ENCODE data around the gene CEP290. TPM values are rescaled to one million over a fixed set of nuclear protein-coding genes. Genes with fewer than 3 reads are reported as not detected.
A peak's percentile ranks its signal among the peaks of the same experiment; 100 is the strongest.
"Not testable (repeated sequence)": the region's sequence is repeated elsewhere in the genome, so short reads cannot be mapped to it uniquely, and the experiment has no call there.

The CEP290 gene
- polyA plus RNA-seq, 6 donors from 2014 or later = 2.0 to 12.5 (median 7.8) TPM

- peaks cover 19 to 28% of the 10 kb centered on the region in 2 donors for H3K36me3 Mint-ChIP-seq
- H3K27ac Mint-ChIP-seq = peak overlapping the region in 1 of 6 donors; percentile 63
- no peak for ATAC-seq (ENCODE audit: low read depth in 2 of 2)
Observed at GRCh38 chr12:88057994-88058718, 83.7 kb downstream of the CEP290 start.

GRCh38 chr12:88056571-88056970, 85.3 kb downstream of the CEP290 start:
- DNase-seq (no peak), ATAC-seq (ENCODE audit: low read depth in 2 of 2) (no peak)
- H3K27me3 Mint-ChIP-seq = no peaks in the 10 kb centered on the region
- H3K36me3 Mint-ChIP-seq = peaks cover 19 to 32% of the 10 kb centered on the region in 2 donors
- no peak overlapping the region for H3K4me3 Mint-ChIP-seq
- H3K9me3 Mint-ChIP-seq = no peaks in the 10 kb centered on the region
- no peak overlapping the region for H3K27ac Mint-ChIP-seq
- no peaks in the 10 kb centered on the region for H3K4me1 Mint-ChIP-seq

More at GRCh38 chr12:88057994-88058718, 83.7 kb downstream of the CEP290 start:
- DNase-seq = no peak
- Mint-ChIP-seq H3K9me3 (no peaks in the 10 kb centered on the region), H3K4me3 (no peak overlapping the region), H3K4me1 (peaks cover 9 to 11% (median 10%) of the 10 kb centered on the region in 3 donors), H3K27me3 (no peaks in the 10 kb centered on the region)

- DNase-seq (no peak), ATAC-seq (ENCODE audit: low read depth in 2 of 2) (no peak)
- Mint-ChIP-seq H3K36me3 (peaks cover 17 to 24% of the 10 kb centered on the region in 2 donors), H3K27ac (peak overlapping the region in 1 of 6 donors; percentile 50), H3K9me3 (no peaks in the 10 kb centered on the region), H3K27me3 (no peaks in the 10 kb centered on the region), H3K4me1 (no peaks in the 10 kb centered on the region), H3K4me3 (no peak overlapping the region)
Observed at GRCh38 chr12:88052686-88053085, 89.2 kb downstream of the CEP290 start.

DNA sequence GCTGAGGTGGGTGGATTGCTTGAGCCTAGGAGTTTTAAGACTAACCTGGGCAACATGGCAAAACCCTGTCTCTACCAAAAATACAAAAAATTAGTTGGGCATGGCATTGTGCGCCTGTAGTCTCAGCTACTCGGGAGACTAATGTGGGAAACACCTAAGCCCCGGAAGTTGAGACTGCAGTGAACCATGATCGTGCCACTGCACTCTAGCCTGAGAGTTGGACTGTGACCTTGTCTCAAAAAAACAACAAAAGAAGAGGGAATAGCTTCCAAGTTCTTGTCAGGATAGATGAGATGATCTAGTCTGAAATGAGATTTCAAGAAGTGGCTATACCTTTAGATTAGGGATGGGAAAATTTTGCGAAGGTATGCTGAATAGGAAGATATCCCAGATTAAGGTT, 97.9 kb downstream of the CEP290 start:
- DNase-seq (no peak), ATAC-seq (ENCODE audit: low read depth in 2 of 2) (no peak)
- H3K9me3 Mint-ChIP-seq = no peaks in the 10 kb centered on the region
- H3K4me3 Mint-ChIP-seq = no peak overlapping the region
- peaks cover 21 to 33% of the 10 kb centered on the region in 2 donors for H3K36me3 Mint-ChIP-seq
- peak overlapping the region in 2 of 6 donors; percentile 33 to 40 for H3K27ac Mint-ChIP-seq
- no peaks in the 10 kb centered on the region for H3K27me3 Mint-ChIP-seq
- peaks cover 0 to 6% (median 0%) of the 10 kb centered on the region in 3 donors for H3K4me1 Mint-ChIP-seq

DNA sequence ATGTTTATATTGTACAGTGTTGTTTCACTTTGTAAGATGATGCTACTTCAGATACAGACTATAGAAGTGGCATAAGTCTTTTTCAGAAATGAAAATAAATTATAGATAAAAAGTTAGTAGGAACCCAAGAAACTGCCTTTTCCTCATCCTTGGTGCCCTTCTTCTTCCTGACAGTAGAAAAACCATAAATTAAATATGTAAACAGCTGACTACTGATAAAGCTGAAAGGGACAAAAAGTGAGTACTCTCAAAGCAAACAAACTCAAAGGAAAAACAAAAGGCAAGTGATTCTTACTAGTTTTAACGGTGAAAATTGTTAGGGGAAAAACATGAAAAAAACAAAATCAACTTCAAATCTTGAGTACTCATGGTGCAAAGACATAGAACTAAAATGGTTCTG, 104.1 kb downstream of the CEP290 start:
- peak overlapping the region in 1 of 8 donors; percentile 13 for H3K4me3 Mint-ChIP-seq
- no peaks in the 10 kb centered on the region for H3K9me3 Mint-ChIP-seq
- H3K27ac Mint-ChIP-seq = no peak overlapping the region
- no peak for ATAC-seq (ENCODE audit: low read depth in 2 of 2)
- H3K4me1 Mint-ChIP-seq = peaks cover 14 to 29% (median 15%) of the 10 kb centered on the region in 3 donors
- DNase-seq = no peak
- no peaks in the 10 kb centered on the region for H3K27me3 Mint-ChIP-seq
- no peaks in the 10 kb centered on the region for H3K36me3 Mint-ChIP-seq

DNA sequence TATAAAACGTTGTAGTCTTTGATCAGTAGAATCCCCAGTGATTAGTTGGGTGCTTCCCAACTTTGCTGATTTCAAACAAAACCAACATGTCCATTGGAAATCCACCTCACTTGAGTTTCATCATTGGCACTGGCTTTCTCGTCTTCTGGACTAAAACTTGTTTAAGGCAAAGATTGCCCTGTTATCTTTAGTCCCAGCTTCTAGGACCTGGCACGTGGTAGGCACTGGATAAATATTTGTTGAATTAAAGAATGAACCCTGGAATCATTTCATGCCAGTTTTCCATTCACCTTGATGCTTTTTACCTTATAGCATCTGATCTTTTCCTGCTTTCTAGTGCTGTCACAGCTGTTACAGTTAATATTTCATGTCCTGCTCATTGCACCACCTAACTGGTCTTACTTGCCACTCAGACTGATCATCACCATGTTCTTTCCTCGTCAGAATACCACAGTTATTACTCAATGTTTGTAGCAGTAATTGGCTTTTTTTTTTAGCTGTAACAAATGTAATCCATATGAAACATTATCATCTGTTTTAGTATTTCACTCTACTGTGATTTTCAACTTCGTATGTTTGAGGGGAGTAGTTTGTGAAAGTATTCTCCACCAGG, 105.4 kb downstream of the CEP290 start:
- no peaks in the 10 kb centered on the region for H3K36me3 Mint-ChIP-seq
- DNase-seq = no peak
- peak overlapping the region in 1 of 6 donors; percentile 18 for H3K27ac Mint-ChIP-seq
- no peaks in the 10 kb centered on the region for H3K27me3 Mint-ChIP-seq
- no peaks in the 10 kb centered on the region for H3K9me3 Mint-ChIP-seq
- H3K4me3 Mint-ChIP-seq = peak overlapping the region; percentile 95 to 98 (median 96)
- ATAC-seq (ENCODE audit: low read depth in 2 of 2) = no peak
- peaks cover 14 to 26% (median 15%) of the 10 kb centered on the region in 3 donors for H3K4me1 Mint-ChIP-seq

DNA sequence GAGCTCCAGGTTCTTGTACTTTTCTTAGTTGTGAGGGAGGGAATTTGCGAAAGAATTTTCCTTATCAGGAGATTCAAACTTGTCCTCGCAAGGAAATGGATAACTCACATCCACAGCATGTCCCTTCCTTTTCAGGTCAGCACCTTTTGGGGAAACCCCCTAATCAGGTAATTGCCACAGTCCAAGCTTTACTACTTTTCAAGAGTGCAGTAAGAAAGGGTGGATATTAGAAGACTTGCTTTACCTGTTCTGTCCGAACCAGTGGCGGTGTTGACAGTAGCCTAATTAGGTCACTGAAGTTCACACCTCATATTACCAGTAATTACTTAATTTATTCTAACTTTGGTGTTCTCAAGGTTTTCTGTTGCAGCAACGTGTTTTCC, 106.0 kb downstream of the CEP290 start:
- peak overlapping the region in 3 of 6 donors; percentile 29 to 86 (median 82) for H3K27ac Mint-ChIP-seq
- H3K9me3 Mint-ChIP-seq = no peaks in the 10 kb centered on the region
- DNase-seq (no peak), ATAC-seq (ENCODE audit: low read depth in 2 of 2) (no peak)
- H3K4me3 Mint-ChIP-seq = peak overlapping the region; percentile 95 to 98 (median 96)
- H3K27me3 Mint-ChIP-seq = no peaks in the 10 kb centered on the region
- H3K4me1 Mint-ChIP-seq = peaks cover 14 to 26% (median 15%) of the 10 kb centered on the region in 3 donors
- H3K36me3 Mint-ChIP-seq = no peaks in the 10 kb centered on the region

DNA sequence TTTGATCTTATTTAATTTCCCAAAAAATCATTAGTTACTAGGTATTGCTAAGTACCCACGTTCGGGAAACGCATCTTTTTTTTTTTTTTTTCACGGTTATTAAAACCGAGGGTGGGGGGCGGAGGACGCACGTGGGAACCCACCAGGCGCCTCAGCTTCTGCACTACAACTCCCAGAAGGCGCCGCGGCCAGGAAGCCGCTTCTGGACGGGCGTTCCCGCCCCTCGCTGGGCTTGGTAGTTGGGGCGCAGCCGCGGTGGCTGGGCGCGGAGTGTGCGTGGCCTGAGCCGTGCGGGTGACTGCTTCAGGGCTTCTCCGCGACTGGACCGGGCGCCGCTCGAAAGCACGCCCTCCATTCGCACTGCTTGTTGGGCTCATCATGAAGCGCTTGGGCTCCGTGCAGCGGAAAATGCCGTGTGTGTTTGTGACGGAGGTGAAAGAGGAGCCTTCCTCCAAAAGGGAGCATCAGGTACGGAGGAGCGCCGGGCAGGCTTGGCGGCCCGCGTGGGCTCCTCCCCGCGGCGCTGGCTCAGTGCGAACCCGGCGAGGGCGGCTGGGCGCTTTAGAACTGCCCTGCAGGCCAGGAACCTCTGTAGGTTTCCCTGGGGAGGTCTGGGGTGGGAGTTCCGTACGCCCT, 106.5 kb downstream of the CEP290 start:
- no peaks in the 10 kb centered on the region for H3K9me3 Mint-ChIP-seq
- H3K27me3 Mint-ChIP-seq = peaks cover 0 to 2% (median 0%) of the 10 kb centered on the region in 3 donors
- DNase-seq (peak; percentile 86), ATAC-seq (ENCODE audit: low read depth in 2 of 2) (peak; percentile 98)
- H3K4me3 Mint-ChIP-seq = peak overlapping the region; percentile 95 to 98 (median 96)
- H3K4me1 Mint-ChIP-seq = peaks cover 14 to 26% (median 15%) of the 10 kb centered on the region in 3 donors
- H3K36me3 Mint-ChIP-seq = no peaks in the 10 kb centered on the region
- peak overlapping the region; percentile 82 to 96 (median 94) for H3K27ac Mint-ChIP-seq

GRCh38 chr12:88031161-88031560, 110.7 kb downstream of the CEP290 start:
- H3K9me3 Mint-ChIP-seq; H3K36me3 Mint-ChIP-seq; H3K27me3 Mint-ChIP-seq; ATAC-seq (ENCODE audit: low read depth in 2 of 2); H3K4me3 Mint-ChIP-seq; H3K27ac Mint-ChIP-seq; DNase-seq; H3K4me1 Mint-ChIP-seq: not testable (repeated sequence)

- no peak for ATAC-seq (ENCODE audit: low read depth in 2 of 2)
- no peak within 1 kb of the TSS for H3K4me3 Mint-ChIP-seq
- no peaks in the 10 kb centered on the region for H3K4me1 Mint-ChIP-seq
Observed at GRCh38 chr12:88029093-88029665, 112.7 kb downstream of the CEP290 start, which contains the start of gene C12orf50. TSS of gene C12orf50 (minus strand) at chr12:88029401. CDS start at chr12:88026962, 2,439 bp downstream.

DNA sequence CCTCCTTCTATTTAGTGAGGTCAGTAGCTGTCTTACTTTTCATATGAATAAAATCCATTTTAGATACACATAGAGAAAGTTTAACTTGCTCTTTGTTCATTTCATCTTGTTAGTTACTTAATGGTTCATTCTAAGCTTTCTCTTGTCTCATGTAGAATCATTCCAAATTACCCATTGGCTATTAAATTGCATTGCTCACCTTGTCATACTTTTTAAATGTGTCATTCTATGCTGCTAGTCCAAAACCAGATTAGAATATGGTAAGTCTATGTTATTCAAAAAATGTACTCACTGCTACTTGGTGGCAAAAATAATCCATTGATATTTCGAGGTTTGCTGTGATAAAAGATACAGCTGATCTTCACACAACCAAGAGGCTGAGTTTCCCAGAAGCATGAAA, 115.7 kb downstream of the CEP290 start:
- Mint-ChIP-seq H3K27ac (no peak overlapping the region), H3K27me3 (peaks cover 9 to 23% (median 20%) of the 10 kb centered on the region in 3 donors), H3K9me3 (no peaks in the 10 kb centered on the region), H3K36me3 (no peaks in the 10 kb centered on the region), H3K4me1 (no peaks in the 10 kb centered on the region), H3K4me3 (no peak overlapping the region)
- ATAC-seq (ENCODE audit: low read depth in 2 of 2) = no peak
- no peak for DNase-seq

More at GRCh38 chr12:88029093-88029665, 112.7 kb downstream of the CEP290 start, which contains the start of gene C12orf50:
- Mint-ChIP-seq H3K36me3 (no peaks in the 10 kb centered on the region), H3K9me3 (no peaks in the 10 kb centered on the region), H3K27me3 (peaks cover 0 to 11% (median 10%) of the 10 kb centered on the region in 3 donors), H3K27ac (no peak within 1 kb of the TSS)
- DNase-seq = no peak

GRCh38 chr12:88017964-88018363, 123.9 kb downstream of the CEP290 start:
- H3K4me1 Mint-ChIP-seq = no peaks in the 10 kb centered on the region
- no peak for ATAC-seq (ENCODE audit: low read depth in 2 of 2)
- H3K36me3 Mint-ChIP-seq = peaks cover 0 to 13% of the 10 kb centered on the region in 2 donors
- H3K27ac Mint-ChIP-seq = no peak overlapping the region
- peaks cover 34 to 51% (median 45%) of the 10 kb centered on the region in 3 donors for H3K27me3 Mint-ChIP-seq
- H3K4me3 Mint-ChIP-seq = no peak overlapping the region
- no peak for DNase-seq
- peaks cover 5 to 32% (median 14%) of the 10 kb centered on the region in 7 donors for H3K9me3 Mint-ChIP-seq

GRCh38 chr12:88015825-88016224, 126.1 kb downstream of the CEP290 start:
- H3K9me3 Mint-ChIP-seq = peaks cover 5 to 32% (median 14%) of the 10 kb centered on the region in 7 donors
- peaks cover 31 to 40% (median 37%) of the 10 kb centered on the region in 3 donors for H3K27me3 Mint-ChIP-seq
- no peak overlapping the region for H3K4me3 Mint-ChIP-seq
- H3K36me3 Mint-ChIP-seq = peaks cover 0 to 13% of the 10 kb centered on the region in 2 donors
- H3K27ac Mint-ChIP-seq = no peak overlapping the region
- ATAC-seq (ENCODE audit: low read depth in 2 of 2) (no peak), DNase-seq (no peak)
- H3K4me1 Mint-ChIP-seq = no peaks in the 10 kb centered on the region
